NAMALWA (cell line): ENCODE results near the gene FGF19.
"Not testable (repeated sequence)": the region's sequence is repeated elsewhere in the genome, so short reads cannot be mapped to it uniquely, and the experiment has no call there.

Experiments used
- DNase-seq: peaks from one replicate; pipeline ENCODE4 v3.0.0-alpha.2; 2015; ENCODE audit warnings: low spot score

Gene FGF19

DNA sequence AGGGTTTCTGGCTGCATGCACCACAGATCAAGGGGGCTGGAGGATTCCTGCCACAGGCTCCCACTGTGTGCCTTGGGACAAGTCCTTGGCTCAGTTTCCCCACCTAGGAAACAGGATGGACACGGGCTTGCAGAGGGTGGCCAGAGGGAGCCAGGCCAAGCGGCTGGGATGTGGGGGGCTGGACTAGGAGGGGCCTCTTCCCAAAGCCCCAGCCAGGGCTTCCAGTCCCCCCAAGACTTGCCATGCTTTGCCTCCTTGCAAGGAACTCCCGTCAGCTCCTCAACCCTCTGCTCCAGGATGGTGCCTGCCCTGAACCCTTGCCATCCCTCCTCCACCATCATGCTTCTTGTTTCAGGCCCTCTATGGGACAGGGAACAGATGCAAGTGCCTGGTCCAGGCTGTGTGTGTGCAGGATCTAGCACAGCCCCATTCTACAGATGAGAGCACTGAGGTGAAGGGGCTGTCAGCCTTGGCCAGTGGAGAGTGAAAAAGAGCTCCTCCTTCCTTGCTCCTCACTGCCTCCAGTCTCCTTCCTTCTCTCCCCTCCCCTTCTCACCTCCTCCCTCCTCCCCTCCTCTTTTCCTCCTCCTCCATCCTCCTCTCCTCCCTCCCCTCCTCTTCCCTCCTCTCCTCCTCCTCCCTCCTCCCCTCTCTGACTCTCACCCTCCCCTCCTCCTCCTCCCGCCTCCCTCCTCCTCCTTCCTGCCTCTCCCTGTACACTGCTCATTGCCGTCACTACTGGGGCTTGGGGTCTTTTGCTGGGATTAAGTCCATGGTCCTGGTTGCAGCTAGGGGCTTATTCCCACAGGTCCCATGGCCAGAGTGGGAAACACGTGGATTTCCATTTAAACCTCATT is 13.3 kb upstream of the FGF19 start:
- DNase-seq, result no peak

DNA sequence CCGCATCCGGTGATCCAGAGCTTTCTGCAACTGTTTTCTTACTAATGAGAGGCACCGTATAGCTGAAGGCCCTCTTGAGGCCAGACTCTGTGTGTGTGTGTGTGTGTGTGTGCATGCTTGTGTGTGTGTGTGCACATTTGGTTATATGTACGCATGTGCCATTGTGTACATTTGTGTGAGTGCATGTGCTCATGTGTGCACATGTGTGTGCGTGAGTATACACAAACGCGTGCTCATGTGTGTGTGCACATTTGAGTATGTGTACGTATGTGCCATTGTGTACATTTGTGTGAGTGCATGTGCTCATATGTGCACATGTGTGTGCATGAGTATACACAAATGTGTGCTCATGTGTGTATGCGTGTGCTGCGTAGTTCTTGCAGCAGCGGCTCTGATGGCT is 12.3 kb upstream of the FGF19 start:
- DNase-seq, result no peak

DNA sequence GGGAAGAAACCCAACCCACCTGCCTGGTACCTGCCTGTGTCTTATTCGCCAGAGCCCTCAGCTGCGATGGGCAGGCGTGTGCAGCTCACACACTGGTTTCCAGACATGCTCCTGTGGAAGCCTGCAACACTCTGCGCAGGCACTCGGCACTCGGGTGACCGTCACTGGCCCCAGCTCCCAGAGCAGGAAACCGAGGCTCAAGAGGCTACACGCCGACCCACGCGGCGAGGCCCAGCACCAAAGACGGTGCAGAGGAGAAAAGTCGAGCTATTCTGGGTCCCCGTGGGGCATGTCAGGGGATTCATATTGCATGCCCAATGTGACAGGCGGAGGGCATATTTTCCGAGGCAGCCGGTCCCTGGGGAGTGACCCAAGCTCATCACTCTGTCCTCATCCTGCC is 11.6 kb upstream of the FGF19 start:
- DNase-seq, result no peak

DNA sequence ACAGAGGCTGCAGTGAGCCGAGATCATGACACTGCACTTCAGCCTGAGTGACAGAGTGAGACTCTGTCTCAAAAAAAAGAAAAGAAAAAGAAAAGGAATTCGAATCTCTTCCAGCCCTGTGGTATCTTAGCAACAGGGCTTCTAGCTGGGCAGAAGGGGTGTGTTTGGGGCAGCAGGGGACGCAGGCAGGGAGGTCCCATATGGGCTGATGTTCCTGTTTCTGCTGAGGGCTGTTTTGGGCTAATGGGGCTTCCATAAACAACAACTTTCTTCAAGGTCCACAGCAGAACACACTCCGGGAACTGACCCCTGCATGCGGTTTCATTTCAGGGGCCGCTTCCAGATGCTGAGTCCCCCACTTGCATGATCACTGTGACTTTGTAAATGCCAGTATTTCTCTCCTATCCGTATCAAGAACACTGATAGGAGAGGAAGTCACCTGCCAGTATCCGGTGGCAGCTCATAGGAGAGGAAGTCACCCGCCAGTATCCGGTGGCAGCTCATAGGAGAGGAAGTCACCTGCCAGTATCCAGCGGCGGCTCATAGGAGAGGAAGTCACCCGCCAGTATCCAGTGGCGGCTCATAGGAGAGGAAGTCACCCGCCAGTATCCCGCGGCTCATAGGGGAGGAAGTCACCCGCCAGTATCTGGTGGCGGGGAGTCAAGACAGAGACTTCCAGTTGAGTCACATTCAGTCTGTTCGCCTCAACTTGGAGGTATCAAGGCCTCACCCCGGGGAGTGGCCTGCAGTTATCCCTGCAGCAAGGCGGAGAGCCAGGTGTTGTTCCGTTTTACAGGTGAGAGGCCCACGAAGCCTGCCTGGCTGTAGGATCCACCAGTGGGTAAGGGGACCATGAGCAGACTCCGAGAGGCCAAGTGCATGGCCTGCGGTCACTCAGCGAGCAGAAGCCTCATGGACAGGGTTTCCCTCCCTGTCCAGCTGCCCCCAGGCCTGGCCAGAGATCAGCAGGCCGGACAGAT is 8.3 kb upstream of the FGF19 start:
- DNase-seq, result no peak

DNA sequence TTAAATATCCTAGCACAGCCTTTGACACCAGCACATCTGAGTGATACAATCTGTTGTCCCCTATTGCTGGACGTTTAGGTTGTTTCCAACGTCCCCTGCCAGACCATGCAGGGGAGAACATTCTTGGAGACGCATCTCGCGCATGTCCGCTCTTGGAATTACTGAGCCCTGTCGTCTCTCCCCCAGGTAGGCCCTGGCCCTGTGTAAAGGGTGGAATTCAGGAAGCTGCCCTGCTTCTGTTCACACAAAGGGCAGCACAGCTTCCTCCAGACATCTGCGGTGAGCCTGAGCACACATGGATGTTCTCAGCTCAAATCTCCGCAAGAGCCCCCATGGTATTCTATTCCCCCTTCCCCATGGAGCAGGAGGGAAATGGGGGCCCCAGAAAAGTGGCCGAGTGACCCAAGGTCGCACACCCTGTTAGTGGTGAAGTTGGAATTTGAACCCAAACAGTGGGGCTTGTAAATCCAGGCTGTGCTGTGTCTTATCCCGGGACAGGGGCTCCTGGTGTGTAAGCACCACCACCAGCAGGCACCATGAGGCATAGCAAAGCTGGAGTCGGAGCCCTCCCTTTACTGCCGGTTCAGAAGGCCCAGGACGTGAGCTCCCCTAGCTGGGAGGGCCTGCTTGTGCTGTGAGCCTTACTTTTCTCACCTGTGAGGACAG is 5.0 kb upstream of the FGF19 start:
- no peak for DNase-seq

DNA sequence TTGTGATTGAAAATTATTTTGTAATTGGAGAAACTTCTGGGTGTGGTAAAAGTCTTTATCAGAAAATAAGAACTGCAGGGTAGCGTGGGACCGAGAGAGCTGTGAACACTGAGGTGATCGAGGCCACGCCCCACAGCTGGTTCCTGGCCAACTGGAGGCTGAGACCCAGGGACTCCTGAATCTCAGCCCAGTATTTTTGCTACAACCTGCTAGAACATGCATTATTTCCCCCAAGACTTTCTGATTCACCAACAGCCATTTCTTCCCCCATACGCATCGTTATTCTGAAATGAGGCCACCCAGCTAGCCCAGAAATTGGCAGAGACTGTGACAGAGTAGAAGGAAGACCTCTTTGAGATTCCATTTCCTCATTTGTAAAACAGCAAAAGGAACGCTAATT is 3.4 kb upstream of the FGF19 start:
- peak; percentile 48 for DNase-seq

DNA sequence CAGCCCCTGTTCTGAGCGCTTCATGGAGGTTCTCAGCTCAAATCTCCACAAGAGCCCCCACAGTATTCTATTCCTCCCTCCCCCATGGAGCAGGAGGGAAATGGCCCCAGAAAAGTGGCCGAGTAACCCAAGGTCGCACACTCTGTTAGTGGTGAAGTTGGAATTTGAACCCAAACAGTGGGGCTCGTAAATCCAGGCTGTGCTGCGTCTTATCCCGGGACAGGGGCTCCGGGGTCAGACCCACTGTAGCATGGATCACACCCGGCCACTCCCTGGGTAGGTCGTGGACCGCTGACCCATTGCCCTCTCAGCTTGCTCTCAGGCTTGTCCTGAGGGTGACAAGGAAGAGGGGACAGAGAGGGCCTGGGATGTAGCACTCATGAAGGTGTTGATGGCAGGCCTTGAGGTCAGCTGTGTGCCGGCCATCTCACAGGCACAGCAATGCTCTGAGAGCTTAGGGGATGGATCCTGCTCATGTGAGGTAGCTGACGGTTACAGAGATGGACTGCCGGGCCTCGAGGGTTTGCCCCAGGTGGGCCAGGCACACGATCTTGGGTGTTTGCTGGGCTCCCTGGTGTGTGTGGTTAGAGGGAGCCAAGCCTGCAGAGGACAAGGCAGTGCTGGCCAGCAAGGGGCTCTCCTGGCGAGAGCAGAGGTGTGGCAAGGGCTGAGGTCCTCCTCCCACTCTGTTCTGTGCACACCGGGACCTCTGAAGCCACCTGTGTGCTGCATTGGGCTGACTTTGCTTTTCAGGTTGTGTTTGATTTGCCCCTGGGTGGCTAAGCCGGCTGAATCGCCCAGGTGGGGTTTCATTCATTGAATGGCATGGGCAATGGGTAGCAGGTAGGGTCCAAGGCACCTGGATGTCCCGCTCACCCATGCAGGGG is 2.3 kb upstream of the FGF19 start:
- no peak for DNase-seq

DNA sequence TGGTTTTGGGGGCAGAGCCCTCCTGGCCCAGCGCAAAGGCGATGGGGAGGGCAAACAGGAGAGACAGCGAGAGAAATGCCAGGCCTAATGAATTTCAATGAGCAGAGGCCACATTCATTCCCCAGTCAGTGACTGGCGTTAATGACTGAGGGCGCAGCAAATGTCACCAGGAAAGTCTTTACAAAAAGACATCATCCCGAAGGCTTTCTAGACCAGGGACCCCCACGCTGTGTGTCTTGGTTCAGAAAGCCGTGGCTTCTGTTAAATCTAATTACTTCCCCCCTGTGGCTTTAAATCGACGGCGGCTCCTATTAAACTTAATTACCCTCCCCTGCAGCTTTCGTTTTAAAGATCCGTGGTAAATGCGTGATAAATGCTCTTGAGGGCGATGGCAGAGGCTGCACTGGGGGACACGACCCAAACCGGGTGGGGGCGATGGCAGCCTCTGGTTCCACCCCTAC is 1.6 kb upstream of the FGF19 start:
- no peak for DNase-seq

DNA sequence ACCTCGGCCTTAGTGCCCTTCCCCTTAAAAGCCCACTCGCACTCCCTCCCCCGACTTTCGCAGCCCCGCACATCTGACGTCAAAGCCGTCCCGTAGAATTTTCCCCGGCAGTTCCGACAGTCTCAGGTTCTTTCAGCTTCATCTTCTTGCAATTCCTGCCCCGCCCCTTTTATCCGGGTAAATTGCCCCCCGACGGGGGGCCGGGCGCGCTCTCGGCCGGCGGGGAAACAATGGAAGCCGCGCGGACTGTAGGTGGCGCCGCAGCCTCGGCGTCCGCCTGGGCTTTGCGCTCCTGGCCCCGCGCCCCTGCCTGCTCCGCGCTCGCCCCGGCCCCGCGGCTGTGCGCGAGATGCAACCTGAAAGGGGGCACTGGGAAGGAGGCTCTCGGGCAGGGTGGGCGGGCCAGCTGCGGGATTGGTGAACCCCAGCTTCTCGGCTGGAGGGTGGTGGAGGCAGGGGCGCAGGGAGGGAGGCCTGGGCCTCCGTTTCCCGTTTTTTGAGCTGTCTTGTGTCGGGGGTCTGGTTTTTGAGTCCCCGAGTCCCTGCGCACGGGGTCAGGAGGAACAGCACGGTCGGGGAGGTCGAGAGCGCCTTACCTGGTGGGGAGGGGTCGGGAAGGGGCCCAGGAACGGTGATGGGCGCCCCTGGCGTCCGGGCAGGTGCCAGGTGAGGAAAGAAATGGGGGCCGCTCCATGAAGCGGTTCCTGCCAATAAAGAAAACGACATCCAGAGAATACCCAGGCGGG is 859 bp upstream of the FGF19 start:
- no peak for DNase-seq

DNA sequence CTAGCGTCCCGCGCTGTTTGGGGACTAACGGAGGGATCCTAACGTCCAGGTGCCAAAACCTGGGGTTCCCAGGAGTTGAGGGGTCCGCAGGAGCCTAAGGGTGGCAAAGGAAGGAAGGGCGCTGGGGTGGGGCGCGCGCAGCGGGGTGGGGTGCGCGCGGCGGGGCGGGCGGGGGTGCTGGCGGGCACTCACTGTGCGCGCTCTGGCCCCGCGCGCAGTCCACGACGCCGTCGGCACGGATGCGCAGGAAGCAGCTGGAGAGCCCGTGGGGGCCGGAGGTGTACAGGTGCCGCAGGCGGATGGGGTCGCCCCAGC is 412 bp downstream of the FGF19 start:
- no peak for DNase-seq

DNA sequence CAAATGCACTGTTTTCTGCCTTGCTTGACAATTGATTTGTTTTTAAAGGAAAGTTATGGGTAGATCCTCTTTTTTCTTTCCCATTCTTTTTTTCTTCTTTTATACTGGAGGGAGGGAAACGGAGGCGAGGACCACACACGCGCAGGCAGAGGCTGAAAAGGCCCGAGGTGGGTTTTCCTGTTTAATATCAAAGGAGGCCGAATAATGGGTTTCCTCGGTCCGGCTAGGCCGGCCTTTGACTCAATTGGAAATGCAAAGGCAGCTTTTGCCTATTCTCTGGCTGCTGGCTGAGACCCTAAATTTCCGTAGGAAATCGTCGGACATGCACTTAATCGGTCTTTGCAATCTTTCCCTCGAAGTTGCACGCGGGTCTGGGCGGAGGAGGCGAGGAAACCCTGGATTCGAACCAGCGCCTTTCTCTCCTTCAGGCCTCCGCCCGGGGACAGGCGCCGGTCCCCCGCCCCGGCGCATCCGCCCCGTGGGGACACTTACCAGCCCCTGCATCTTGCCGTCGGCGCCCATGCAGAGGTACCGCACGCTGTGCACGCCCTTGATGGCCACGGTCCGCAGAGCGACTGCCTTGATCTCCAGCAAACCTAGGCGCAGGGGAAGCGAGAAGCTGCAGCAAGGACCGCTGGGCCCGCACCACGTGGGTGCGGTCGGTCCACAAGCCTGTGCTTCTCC is 911 bp downstream of the FGF19 start:
- DNase-seq, result no peak

DNA sequence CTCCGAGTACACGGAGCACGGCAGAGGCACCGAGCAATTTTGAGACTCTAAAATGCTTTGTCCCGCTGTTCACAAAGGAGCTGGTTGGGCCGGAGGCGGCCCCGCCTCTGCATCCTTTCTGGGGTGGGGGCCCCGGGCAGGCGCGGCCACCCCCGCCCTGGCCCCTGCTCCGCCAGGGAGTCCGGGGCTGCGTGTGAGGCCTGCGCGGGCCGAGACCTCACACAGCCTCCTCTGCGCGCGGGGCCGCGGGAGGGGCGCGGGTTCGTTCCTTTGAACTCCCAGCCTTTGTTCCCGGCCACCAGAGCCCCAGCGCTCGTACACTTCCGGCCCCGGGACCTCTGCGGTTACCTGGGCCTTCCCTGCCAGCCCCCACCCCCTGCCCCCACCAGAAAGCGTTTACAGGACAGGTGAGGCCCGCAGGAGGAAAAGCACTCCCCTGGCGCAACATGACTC is 1.6 kb downstream of the FGF19 start:
- no peak for DNase-seq

DNA sequence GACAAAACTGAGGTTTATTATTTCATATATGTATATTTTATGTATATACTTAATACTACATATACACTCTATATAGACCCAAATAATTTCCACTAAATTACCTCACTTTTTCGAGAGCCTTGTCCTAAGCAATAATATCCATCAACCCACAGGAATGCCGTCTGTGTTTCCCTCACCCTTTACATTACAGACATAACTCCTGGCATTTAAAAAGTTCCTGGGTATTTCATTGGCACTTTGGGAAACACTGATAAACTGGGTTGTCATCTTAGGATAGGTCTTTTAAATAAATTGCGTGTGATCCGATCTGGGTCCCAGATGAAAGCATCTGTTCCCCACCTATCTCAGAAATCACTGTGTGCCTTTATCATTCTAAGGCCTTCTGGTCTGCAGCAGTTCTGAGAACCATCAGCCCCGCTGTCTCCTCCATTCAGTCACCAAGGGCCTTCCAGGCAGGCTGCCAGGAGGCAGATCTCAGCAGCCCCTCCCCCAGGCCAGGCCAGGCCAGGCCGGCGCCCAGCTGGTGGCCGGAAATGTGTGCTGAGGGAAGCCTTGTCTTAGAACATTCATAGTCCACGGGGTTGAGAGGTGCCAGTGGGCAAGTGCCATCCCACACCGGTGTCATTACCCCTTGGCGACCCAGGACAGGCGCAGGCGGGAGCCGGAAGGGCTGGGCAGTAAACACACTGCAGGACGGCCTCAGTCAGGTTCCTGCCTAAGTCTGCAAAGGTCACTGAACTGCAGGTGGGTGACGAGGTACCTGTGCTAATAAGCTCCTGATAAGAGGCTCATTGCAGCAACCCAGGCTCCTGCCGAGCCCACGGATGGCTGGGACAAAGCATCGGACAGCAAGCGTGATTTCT is 3.3 kb downstream of the FGF19 start:
- no peak for DNase-seq

DNA sequence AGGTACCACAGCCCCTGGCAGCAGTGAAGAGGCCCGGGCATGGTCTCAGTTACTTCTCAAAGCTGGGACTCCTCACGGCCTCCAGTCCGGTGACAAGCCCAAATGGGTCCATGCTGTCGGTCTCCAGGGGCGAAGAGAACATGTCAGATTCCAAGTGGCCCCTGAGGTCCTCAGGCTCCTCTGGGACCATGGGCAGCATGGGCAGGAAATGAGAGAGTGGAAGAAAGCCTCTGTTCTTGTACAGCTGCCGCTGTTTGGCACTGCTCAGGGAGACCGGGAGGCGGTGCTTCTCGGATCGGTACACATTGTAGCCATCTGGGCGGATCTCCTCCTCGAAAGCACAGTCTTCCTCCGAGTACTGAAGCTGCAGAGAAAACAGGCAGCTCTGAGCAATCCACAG is 4.6 kb downstream of the FGF19 start:
- DNase-seq, result peak; percentile 58

DNA sequence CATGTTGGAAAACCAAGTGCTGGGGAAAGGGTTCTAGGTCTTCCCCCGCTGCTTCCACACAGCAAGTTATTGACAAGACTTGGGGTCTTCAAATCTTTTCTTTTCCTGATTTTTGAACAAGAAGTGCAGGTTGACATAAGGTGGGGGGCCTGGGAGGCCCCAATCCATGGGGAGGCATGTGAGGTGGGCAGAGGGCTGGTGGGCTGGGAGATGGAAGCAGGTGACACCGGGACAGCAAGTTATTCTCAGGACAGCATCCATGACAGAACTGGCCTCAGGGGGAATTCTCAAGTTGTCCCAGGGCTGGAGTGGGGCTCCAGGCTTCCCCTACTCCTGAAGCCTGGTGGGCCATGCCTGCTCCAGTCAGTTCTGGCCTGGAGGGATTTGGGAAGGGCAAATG is 5.5 kb downstream of the FGF19 start:
- no peak for DNase-seq

DNA sequence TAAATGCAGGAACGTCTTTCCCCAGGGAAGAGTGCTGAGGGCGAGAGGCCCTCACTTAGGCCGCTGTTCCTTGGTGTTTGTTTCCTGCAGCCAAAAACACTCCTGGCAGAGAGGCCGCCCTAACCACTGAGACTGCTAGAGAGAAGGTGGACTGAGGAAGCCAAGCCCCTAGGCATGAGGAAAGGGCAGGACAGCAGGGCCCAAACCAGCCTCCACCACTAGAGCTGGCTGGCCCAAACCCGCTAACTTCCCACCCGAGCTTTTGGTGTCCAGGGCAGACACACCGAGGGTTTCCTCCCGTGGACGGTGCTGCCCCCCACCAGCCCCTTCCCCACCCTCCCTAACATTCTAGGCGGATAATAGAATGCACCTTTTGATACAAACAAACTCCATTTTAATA is 6.0 kb downstream of the FGF19 start:
- no peak for DNase-seq

DNA sequence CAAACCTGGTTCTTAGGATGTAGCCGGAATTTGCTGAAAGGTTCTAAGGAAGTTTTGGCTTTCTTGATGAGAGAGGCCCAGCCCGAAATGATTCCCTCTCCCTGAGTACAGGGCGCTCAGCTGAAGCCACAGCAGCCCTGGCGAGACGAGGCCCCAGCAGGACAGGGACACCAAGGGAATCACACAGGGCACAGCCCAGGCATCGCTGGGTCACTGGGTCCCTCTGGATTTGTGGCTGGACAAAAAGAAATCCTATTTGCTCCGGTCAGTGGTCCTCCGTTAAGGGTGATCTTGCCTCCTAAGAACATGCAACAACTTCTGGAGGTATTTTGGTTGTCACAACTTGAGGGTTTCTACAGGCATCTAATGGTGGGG is 6.4 kb downstream of the FGF19 start:
- no peak for DNase-seq

DNA sequence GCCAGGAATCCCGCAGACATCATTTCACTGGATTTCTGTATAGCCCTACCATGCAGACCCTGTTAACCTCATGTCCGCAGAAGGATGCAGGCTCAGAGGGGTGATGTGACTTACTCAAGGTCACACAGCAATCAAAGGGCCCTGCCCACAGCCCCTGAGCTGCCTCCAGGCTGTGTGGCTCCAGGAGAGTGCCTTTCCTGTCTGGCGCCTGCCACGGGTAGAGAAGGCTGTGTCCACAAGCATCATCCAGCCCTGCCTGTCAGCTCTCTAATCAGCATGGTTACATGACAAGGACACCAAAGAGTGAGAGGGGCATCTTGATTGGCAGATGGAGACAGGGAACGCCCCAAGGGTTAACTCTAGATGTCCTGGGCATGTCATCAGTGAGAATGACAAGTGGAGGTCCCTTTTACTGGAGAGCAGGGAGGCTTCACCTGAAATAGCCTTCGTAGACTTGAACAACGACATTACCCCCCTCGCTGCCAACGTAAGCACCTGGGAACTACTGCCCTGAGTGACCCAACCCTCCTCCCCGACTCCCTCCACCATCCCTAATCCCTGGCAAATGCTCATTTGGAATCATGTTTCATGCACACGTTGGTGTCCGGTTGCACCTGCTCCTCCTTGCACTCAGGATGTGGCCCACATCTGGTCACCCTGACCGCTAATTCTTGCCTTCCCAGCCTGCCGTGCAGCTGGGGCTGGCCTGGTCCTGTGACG is 6.9 kb downstream of the FGF19 start:
- DNase-seq, result no peak

DNA sequence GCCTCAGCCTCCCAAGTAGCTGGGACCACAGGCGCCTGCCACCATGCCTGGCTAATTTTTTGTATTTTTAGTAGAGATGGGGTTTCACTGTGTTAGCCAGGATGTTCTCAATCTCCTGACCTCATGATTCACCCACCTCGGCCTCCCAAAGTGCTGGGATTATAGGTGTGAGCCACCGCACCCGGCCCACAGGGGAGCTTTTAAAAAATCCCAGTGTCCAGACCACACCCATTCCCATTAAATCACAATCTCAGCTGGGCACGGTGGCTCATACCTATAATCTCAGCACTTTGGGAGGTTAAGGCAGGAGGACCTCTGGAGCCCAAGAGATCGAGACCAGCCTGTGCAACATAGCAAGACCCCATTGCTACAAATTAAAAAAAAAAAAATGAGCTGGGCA is 7.8 kb downstream of the FGF19 start:
- DNase-seq, result not testable (repeated sequence)
